ENCODE results near the gene LUM. TPM values are rescaled to one million over a fixed set of nuclear protein-coding genes. Genes with fewer than 3 reads are reported as not detected.

LUM gene
- total and polyA plus RNA-seq, 2 of the 4 experiments (the other 2 are of a cell fraction) = 50.0 to 70.5 TPM

DNA sequence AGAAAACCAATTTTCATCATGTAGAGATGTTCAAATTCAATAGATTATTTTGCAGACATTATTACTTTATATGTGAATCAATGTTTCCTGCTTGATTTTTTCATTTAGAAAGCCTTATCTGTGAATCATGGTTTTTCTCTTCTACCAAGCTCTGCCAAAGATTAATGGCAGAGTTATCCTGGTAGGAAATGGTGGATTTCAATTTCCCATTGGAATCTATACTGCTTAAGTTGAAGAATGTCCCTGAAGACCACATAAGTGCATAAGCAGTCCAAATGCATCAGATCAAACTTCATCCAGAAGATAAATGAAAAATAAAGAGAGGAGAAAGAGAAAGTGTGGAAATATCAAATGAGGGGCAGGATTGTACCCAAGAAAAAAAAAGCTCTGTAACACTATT lies 5.0 kb downstream of the LUM start:
- peaks cover 9% of the 10 kb centered on the region for H3K36me3 ChIP-seq (ENCODE audit: control insufficient read depth, insufficient read depth, low read length)
- in situ Hi-C loops (cut with MboI; ENCODE audit: low sequenced_read_pairs) = no loop called here
- intact Hi-C loops (cut with micrococcal nuclease) = loop anchor here (5.0 kb wide), 1 partner anchor 109 kb away; no protein-coding TSS in a partner anchor

More for the DNA sequence above, 5.0 kb downstream of the LUM start:
- H3K56ac ChIP-seq (ENCODE audit: extremely low read depth, insufficient read depth, low read length) = no peak overlapping the region
- TF ChIP-seq POLR2A (IDR thresholded peaks at IDR 0.05; ENCODE audit: low read depth, low read length) (no peak), BHLHE40 (IDR thresholded peaks at IDR 0.05; ENCODE audit: low read depth, low read length) (no peak), MAZ (IDR thresholded peaks at IDR 0.05; ENCODE audit: borderline replicate concordance, low read depth, low read length) (no peak), SMC3 (IDR thresholded peaks at IDR 0.05; ENCODE audit: low read depth, low read length) (no peak), CEBPB (IDR thresholded peaks at IDR 0.05; ENCODE audit: low read depth, low read length) (no peak), CHD1 (IDR thresholded peaks at IDR 0.05; ENCODE audit: low read depth, low read length) (no peak), RAD21 (IDR thresholded peaks at IDR 0.05; ENCODE audit: low read length) (no peak), RFX5 (IDR thresholded peaks at IDR 0.05; ENCODE audit: low read depth, low read length) (no peak), ELK1 (IDR thresholded peaks at IDR 0.05; ENCODE audit: borderline replicate concordance, low read depth, low read length) (no peak), NFE2L2 (IDR thresholded peaks at IDR 0.05; ENCODE audit: low read depth, low read length) (no peak), MXI1 (IDR thresholded peaks at IDR 0.05; ENCODE audit: borderline replicate concordance, low read depth, low read length) (no peak), RCOR1 (IDR thresholded peaks at IDR 0.05; ENCODE audit: insufficient replicate concordance, low read length) (no peak), FOS (IDR thresholded peaks at IDR 0.05; ENCODE audit: low read depth, low read length) (no peak), CTCF (conservative IDR thresholded peaks at IDR 0.05; ENCODE audit: low read depth, low read length) (no peak), MAFK (IDR thresholded peaks at IDR 0.05; ENCODE audit: low read depth, low read length) (no peak)
- TF ChIP-seq, protein P1, sequence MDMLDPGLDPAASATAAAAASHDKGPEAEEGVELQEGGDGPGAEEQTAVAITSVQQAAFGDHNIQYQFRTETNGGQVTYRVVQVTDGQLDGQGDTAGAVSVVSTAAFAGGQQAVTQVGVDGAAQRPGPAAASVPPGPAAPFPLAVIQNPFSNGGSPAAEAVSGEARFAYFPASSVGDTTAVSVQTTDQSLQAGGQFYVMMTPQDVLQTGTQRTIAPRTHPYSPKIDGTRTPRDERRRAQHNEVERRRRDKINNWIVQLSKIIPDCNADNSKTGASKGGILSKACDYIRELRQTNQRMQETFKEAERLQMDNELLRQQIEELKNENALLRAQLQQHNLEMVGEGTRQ (IDR thresholded peaks at IDR 0.05; ENCODE audit: low read depth, low read length) = no peak
- no TSS peak for BruUV-seq (replicated peaks)
- H4K8ac ChIP-seq (ENCODE audit: low read depth in 2 of 2, low read length in 2 of 2) = no peak overlapping the region
- H2BK20ac ChIP-seq (ENCODE audit: low read depth, low read length) = no peak overlapping the region
- no peak overlapping the region for H2BK120ac ChIP-seq (ENCODE audit: low read depth, low read length)
- H4K20me1 ChIP-seq (ENCODE audit: insufficient read depth, low read length) = no peaks in the 10 kb centered on the region
- no peak overlapping the region for H3K9ac ChIP-seq (ENCODE audit: low read depth, low read length)
- no peak overlapping the region for H3K4me2 ChIP-seq (ENCODE audit: low read depth, low read length)
- H4K91ac ChIP-seq (ENCODE audit: insufficient read depth, low read depth, low read length) = no peak overlapping the region
- H3K23ac ChIP-seq (ENCODE audit: low read depth, low read length) = no peak overlapping the region
- no peak overlapping the region for H3K27ac ChIP-seq (ENCODE audit: insufficient read depth, low read length)
- no peak overlapping the region for H2AK5ac ChIP-seq (ENCODE audit: low read depth, low read length)
- no peak overlapping the region for H3K14ac ChIP-seq (replicated peaks; ENCODE audit: low read depth, low read length)
- peaks cover 2% of the 10 kb centered on the region; the same call in 1 of the 2 replicates for H3K4me1 ChIP-seq (ENCODE audit: control insufficient read depth, insufficient read depth, low read length)
- no peaks in the 10 kb centered on the region; the same call in 1 of the 2 replicates for H3K9me1 ChIP-seq (ENCODE audit: insufficient read depth, low read length)
- ATAC-seq (ENCODE audit: low read depth) (no peak), DNase-seq (no peak)
- H3K4ac ChIP-seq (ENCODE audit: low read depth, low read length) = no peak overlapping the region
- H3K27me3 ChIP-seq (ENCODE audit: control insufficient read depth, insufficient read depth, low read length) = no peaks in the 10 kb centered on the region
- H4K5ac ChIP-seq (ENCODE audit: low read depth, low read length) = no peak overlapping the region
- no peaks in the 10 kb centered on the region for H3K9me3 ChIP-seq (ENCODE audit: control insufficient read depth, insufficient read depth, low read length)
- ChIA-PET POLR2A (ENCODE audit: unreplicated experiment) (no interaction called here), CTCF (interaction anchor here (0.5 to 0.7 kb wide), 3 partner anchors 50 to 574 kb away, joined by 3 to 11 read pairs (median 4); no protein-coding TSS in a partner anchor)
- no peak overlapping the region for H2BK15ac ChIP-seq (ENCODE audit: low read depth, low read length)
- no peak overlapping the region for H2BK5ac ChIP-seq (ENCODE audit: low read depth, low read length, poor library complexity, severe bottlenecking)
- no peak overlapping the region for H2AFZ ChIP-seq (replicated peaks; ENCODE audit: low read length, poor library complexity)
- dilution Hi-C loops (cut with HindIII; ENCODE audit: low sequenced_read_pairs, unreplicated experiment) = no loop called here
- no peak overlapping the region for H3K4me3 ChIP-seq (ENCODE audit: insufficient read depth, low read depth, low read length)
- peaks cover 0 to 14% of the 10 kb centered on the region in 2 experiments; a peak in 3 of 4 replicates for H3K79me1 ChIP-seq (ENCODE audit: low read depth in 1 of 2, low read length in 2 of 2)
- no peak overlapping the region for H2AK9ac ChIP-seq (replicated peaks; ENCODE audit: low read depth, low read length, poor library complexity)
- H3K18ac ChIP-seq (ENCODE audit: low read depth, low read length) = no peak overlapping the region
